HEK293 (cell line): ENCODE measurements around the gene PIGO.

Experiments
- CTCF ChIA-PET: fragments of 350-600 bp; formaldehyde crosslinking; extraction: SDS; loops from one replicate; lab custom pipeline; 2021; ENCODE audit warnings: antibody characterized with exemption; lab: Yijun Ruan, JAX
- POLR2A ChIA-PET: fragments of 300-600 bp; formaldehyde crosslinking; extraction: SDS; loops from one replicate; lab custom pipeline; 2020; ENCODE audit warnings: antibody characterized with exemption, inconsistent platforms; lab: Yijun Ruan, JAX
- H3K27ac ChIP-seq: fragments of 200-500 bp; sonication (Bioruptor generic); 2 replicates; pipeline ENCODE4 v1.5.1; 2014; ENCODE audit warnings: low read depth, low read length, control low read depth, inconsistent platforms; ENCODE audit errors: extremely low read depth
- H3K36me3 ChIP-seq, 2 experiments: fragments of 200-500 bp in 1 of 2; sonication (Bioruptor generic) in 1 of 2; 1 replicate in 1 of 2; 2 replicates in 1 of 2; pipeline ENCODE4 v1.5.1; 2014 to 2017; ENCODE audit warnings: inconsistent platforms in 2 of 2, low read length in 2 of 2; ENCODE audit not compliant: control insufficient read depth in 2 of 2, insufficient read depth in 1 of 2
- H3K4me1 ChIP-seq: fragments of 200-500 bp; sonication (Bioruptor generic); 2 replicates; pipeline ENCODE4 v1.5.1; 2014; ENCODE audit warnings: mild to moderate bottlenecking, low read length, inconsistent platforms; ENCODE audit not compliant: control insufficient read depth, insufficient read depth
- H3K4me3 ChIP-seq: 2 replicates; pipeline ENCODE4 v1.5.1; 2011; ENCODE audit warnings: low read depth, mild to moderate bottlenecking, control low read depth, low read length, moderate library complexity
- H3K9me3 ChIP-seq: fragments of 200-500 bp; sonication (Bioruptor generic); 2 replicates; pipeline ENCODE4 v1.5.1; 2014; ENCODE audit warnings: low read depth, low read length, inconsistent platforms; ENCODE audit not compliant: control insufficient read depth, insufficient read depth
- BCL6B ChIP-seq: fragments of 450-650 bp; formaldehyde crosslinking; IDR thresholded peaks from 2 replicates; pipeline ENCODE4 v1.5.1; 2017; ENCODE audit warnings: missing biosample characterization, missing genetic modification characterization
- HOXA7 ChIP-seq: sonication (generic); formaldehyde crosslinking; IDR thresholded peaks from 2 replicates; pipeline ENCODE4 v1.8.1; 2022; ENCODE audit warnings: missing genetic modification reagents, borderline replicate concordance
- INSM2 ChIP-seq: fragments of 450-650 bp; formaldehyde crosslinking; IDR thresholded peaks from 2 replicates; pipeline ENCODE4 v1.5.1; 2016; ENCODE audit warnings: missing biosample characterization, missing genetic modification characterization
- REPIN1 ChIP-seq: fragments of 450-650 bp; formaldehyde crosslinking; IDR thresholded peaks from 2 replicates; pipeline ENCODE4 v1.5.1; 2017; ENCODE audit warnings: missing biosample characterization, missing genetic modification characterization, low read depth
- SP7 ChIP-seq: fragments of 450-650 bp; formaldehyde crosslinking; IDR thresholded peaks from 2 replicates; pipeline ENCODE4 v1.5.1; 2016; ENCODE audit warnings: missing biosample characterization, missing genetic modification characterization
- ZFP69B ChIP-seq: fragments of 450-650 bp; formaldehyde crosslinking; IDR thresholded peaks from 2 replicates; pipeline ENCODE4 v1.5.1; 2016; ENCODE audit warnings: missing biosample characterization, missing genetic modification characterization
- ZNF114 ChIP-seq: fragments of 450-650 bp; formaldehyde crosslinking; IDR thresholded peaks from 2 replicates; pipeline ENCODE4 v1.5.0; 2017; ENCODE audit warnings: missing biosample characterization, missing genetic modification characterization
- ZNF146 ChIP-seq: fragments of 450-650 bp; formaldehyde crosslinking; IDR thresholded peaks from 2 replicates; pipeline ENCODE4 v1.5.1; 2016; ENCODE audit warnings: missing biosample characterization, missing genetic modification characterization
- ZNF18 ChIP-seq: fragments of 450-650 bp; formaldehyde crosslinking; IDR thresholded peaks from 2 replicates; pipeline ENCODE4 v1.5.1; 2016; ENCODE audit warnings: missing biosample characterization, missing genetic modification characterization
- ZNF239 ChIP-seq: fragments of 450-650 bp; formaldehyde crosslinking; IDR thresholded peaks from 2 replicates; pipeline ENCODE4 v1.5.1; 2016; ENCODE audit warnings: missing biosample characterization, missing genetic modification characterization
- ZNF324 ChIP-seq: fragments of 450-650 bp; formaldehyde crosslinking; IDR thresholded peaks from 2 replicates; pipeline ENCODE4 v1.5.1; 2016; ENCODE audit warnings: missing biosample characterization, missing genetic modification characterization
- ZNF354C ChIP-seq: fragments of 450-650 bp; formaldehyde crosslinking; IDR thresholded peaks from 2 replicates; pipeline ENCODE4 v1.5.1; 2016; ENCODE audit warnings: missing biosample characterization, missing genetic modification characterization, low read depth, borderline replicate concordance
- ZNF394 ChIP-seq: fragments of 450-650 bp; formaldehyde crosslinking; IDR thresholded peaks from 2 replicates; pipeline ENCODE4 v1.5.1; 2016; ENCODE audit warnings: missing biosample characterization, missing genetic modification characterization, mild to moderate bottlenecking, moderate library complexity, borderline replicate concordance
- ZNF48 ChIP-seq: fragments of 450-650 bp; formaldehyde crosslinking; IDR thresholded peaks from 2 replicates; pipeline ENCODE4 v1.5.1; 2016; ENCODE audit warnings: missing biosample characterization, missing genetic modification characterization
- ZNF513 ChIP-seq: fragments of 450-650 bp; IDR thresholded peaks from 2 replicates; pipeline ENCODE4 v1.5.1; 2018; ENCODE audit warnings: missing biosample characterization, missing genetic modification characterization
- ZNF544 ChIP-seq: fragments of 450-650 bp; formaldehyde crosslinking; IDR thresholded peaks from 2 replicates; pipeline ENCODE4 v1.5.0; 2017; ENCODE audit warnings: missing biosample characterization, missing genetic modification characterization
- ZNF549 ChIP-seq: fragments of 450-650 bp; IDR thresholded peaks from 2 replicates; pipeline ENCODE4 v1.5.1; 2018; ENCODE audit warnings: missing biosample characterization, missing genetic modification characterization, mild to moderate bottlenecking, inconsistent platforms, moderate library complexity
- ZNF596 ChIP-seq: fragments of 450-650 bp; IDR thresholded peaks from 2 replicates; pipeline ENCODE4 v1.5.0; 2018; ENCODE audit warnings: missing biosample characterization, mild to moderate bottlenecking, missing genetic modification characterization, moderate library complexity
- ZNF621 ChIP-seq: fragments of 450-650 bp; formaldehyde crosslinking; IDR thresholded peaks from 2 replicates; pipeline ENCODE4 v1.5.1; 2017; ENCODE audit warnings: missing biosample characterization, missing genetic modification characterization
- ZNF645 ChIP-seq: fragments of 450-650 bp; formaldehyde crosslinking; IDR thresholded peaks from 2 replicates; pipeline ENCODE4; 2016; ENCODE audit warnings: missing biosample characterization, missing genetic modification characterization
- ZNF660 ChIP-seq: fragments of 450-650 bp; IDR thresholded peaks from 2 replicates; pipeline ENCODE4 v1.5.1; 2018; ENCODE audit warnings: missing biosample characterization, mild to moderate bottlenecking, missing genetic modification characterization
- ZNF670 ChIP-seq: fragments of 450-650 bp; formaldehyde crosslinking; IDR thresholded peaks from 2 replicates; pipeline ENCODE4 v1.5.1; 2016; ENCODE audit warnings: missing biosample characterization, missing genetic modification characterization, low read depth
- ZNF692 ChIP-seq: fragments of 450-650 bp; formaldehyde crosslinking; IDR thresholded peaks from 2 replicates; pipeline ENCODE4 v1.5.1; 2016; ENCODE audit warnings: missing biosample characterization, missing genetic modification characterization
- ZNF776 ChIP-seq: fragments of 450-650 bp; formaldehyde crosslinking; IDR thresholded peaks from 2 replicates; pipeline ENCODE4 v1.5.0; 2017; ENCODE audit warnings: missing biosample characterization, missing genetic modification characterization, borderline replicate concordance
- ZNF843 ChIP-seq: fragments of 450-650 bp; formaldehyde crosslinking; IDR thresholded peaks from 2 replicates; pipeline ENCODE4 v1.5.1; 2016; ENCODE audit warnings: missing biosample characterization, missing genetic modification characterization
- ZSCAN16 ChIP-seq: fragments of 450-650 bp; formaldehyde crosslinking; IDR thresholded peaks from 2 replicates; pipeline ENCODE4 v1.5.1; 2016; ENCODE audit warnings: missing biosample characterization, missing genetic modification characterization

PIGO gene

GRCh38 chr9:35060548-35061207, 35.7 kb downstream of the PIGO start:
- POLR2A ChIA-PET = interaction anchor here (5.9 kb wide), 1 partner anchor 11 kb away, joined by 27 read pairs; the partner anchor contains the start of gene VCP
- CTCF ChIA-PET = interaction anchor here (2.0 kb wide), 1 partner anchor 10 kb away, joined by 8 read pairs; no protein-coding TSS in a partner anchor
- Histone ChIP-seq H3K4me1 (no peaks in the 10 kb centered on the region), H3K9me3 (no peaks in the 10 kb centered on the region), H3K27ac (no peak overlapping the region), H3K36me3 (peaks cover 66 to 99% of the 10 kb centered on the region in 2 experiments), H3K4me3 (no peak overlapping the region)
- TF ChIP-seq ZNF549 (tag by site-specific recombination) (no peak), REPIN1 (tag by site-specific recombination) (no peak), ZNF843 (tag by site-specific recombination) (no peak), ZNF692 (tag by site-specific recombination) (no peak), ZNF645 (tag by site-specific recombination) (no peak), ZNF239 (tag by site-specific recombination) (no peak), BCL6B (no peak), ZNF394 (tag by site-specific recombination) (no peak), INSM2 (tag by site-specific recombination) (no peak), SP7 (no peak), ZNF513 (tag by site-specific recombination) (no peak), ZNF660 (no peak), ZNF621 (tag by site-specific recombination) (no peak), ZNF324 (tag by site-specific recombination) (no peak)

- Histone ChIP-seq H3K4me1 (no peaks in the 10 kb centered on the region), H3K36me3 (peaks cover 64 to 99% of the 10 kb centered on the region in 2 experiments), H3K4me3 (no peak overlapping the region), H3K27ac (no peak overlapping the region), H3K9me3 (no peaks in the 10 kb centered on the region)
- ChIA-PET CTCF (interaction anchor here (0.8 to 1.2 kb wide), 2 partner anchors 9 to 34 kb away, joined by 3 to 4 read pairs; no protein-coding TSS in a partner anchor), POLR2A (interaction anchor here (1.1 to 5.9 kb wide), 2 partner anchors 12 to 20 kb away, joined by 4 to 27 read pairs; partner anchors contain the start of genes FANCG and VCP)
- TF ChIP-seq ZNF146 (tag by site-specific recombination) = no peak
- TF ChIP-seq ZNF354C (tag by site-specific recombination) = no peak
- no peak for TF ChIP-seq ZNF18
- no peak for TF ChIP-seq ZNF670 (tag by site-specific recombination)
- no peak for TF ChIP-seq ZNF114 (tag by site-specific recombination)
- TF ChIP-seq ZSCAN16 (tag by site-specific recombination) = no peak
- no peak for TF ChIP-seq ZNF544
- TF ChIP-seq HOXA7 (CRISPR knock-in tag) = no peak
- no peak for TF ChIP-seq ZNF394 (tag by site-specific recombination)
- no peak for TF ChIP-seq ZFP69B (tag by site-specific recombination)
- TF ChIP-seq ZNF596 (tag by site-specific recombination) = no peak
- no peak for TF ChIP-seq ZNF48 (tag by site-specific recombination)
- no peak for TF ChIP-seq ZNF776 (tag by site-specific recombination)
- TF ChIP-seq, all 188 proteins: peak for 0
These were observed 37.0 kb downstream of the PIGO start for GRCh38 chr9:35059438-35059837.
